ENCODE results near the gene ISL1.

ISL1 gene

GRCh38 chr5:51387884-51388275, 4.6 kb downstream of the ISL1 start:
- no peak for DNase-seq

- DNase-seq = no peak
Measured at GRCh38 chr5:51388488-51389287, 5.4 kb downstream of the ISL1 start.

DNA sequence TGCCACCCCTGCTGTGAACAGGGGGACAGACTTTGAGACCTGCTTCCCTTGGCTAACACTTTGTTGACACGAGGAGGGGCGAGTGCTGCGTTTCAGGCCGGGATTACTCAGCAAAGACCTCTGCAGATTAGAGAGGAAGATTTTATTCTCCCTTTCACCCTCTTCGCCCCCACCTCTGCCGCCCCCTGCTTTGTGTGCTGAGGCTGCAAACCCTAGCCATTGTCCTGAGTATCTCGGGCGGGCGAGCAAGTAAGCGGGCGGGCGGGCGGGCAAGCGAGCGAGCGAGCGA, 6.0 kb downstream of the ISL1 start:
- DNase-seq = no peak

DNA sequence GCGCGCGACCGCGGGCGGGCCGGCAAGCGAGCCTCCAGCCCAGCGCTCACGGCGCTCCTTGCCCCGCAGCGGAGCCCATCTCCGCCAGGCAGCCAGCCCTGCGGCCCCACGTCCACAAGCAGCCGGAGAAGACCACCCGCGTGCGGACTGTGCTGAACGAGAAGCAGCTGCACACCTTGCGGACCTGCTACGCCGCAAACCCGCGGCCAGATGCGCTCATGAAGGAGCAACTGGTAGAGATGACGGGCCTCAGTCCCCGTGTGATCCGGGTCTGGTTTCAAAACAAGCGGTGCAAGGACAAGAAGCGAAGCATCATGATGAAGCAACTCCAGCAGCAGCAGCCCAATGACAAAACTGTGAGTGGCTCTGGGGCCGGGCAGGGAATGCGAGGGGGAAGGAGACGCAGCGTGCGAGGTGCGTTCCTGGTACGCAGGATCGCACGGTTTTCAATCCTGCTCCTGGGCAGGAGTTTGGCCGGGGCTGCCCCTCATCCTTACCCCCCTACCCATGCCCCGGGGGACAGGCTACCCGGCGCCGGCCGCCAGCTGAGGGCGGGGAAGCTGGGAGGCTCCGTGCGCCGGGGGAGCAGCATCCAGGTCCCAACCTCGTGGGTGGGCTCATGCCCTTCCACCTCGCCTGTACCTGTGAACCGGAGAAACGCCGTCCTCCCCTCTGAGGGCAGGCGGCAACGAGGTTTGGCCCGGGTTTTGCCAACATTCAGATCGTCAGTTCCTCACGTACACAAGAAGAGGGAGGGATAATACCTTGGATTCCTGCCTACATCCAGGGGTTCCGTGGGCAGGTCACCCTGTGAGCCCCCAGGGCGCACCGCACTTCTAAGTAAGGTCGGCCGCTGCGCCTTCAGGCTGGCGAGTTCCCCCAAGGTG, 6.6 kb downstream of the ISL1 start:
- DNase-seq = no peak

- no peak for DNase-seq
Measured at GRCh38 chr5:51391175-51391574, 7.9 kb downstream of the ISL1 start.

- no peak for DNase-seq
Measured at GRCh38 chr5:51392689-51393199, 9.5 kb downstream of the ISL1 start.

GRCh38 chr5:51394609-51395008, 11.4 kb downstream of the ISL1 start:
- no peak for DNase-seq

GRCh38 chr5:51395245-51395644, 12.0 kb downstream of the ISL1 start:
- DNase-seq = no peak

GRCh38 chr5:51395666-51396356, 12.6 kb downstream of the ISL1 start:
- DNase-seq = no peak

GRCh38 chr5:51396797-51397196, 13.5 kb downstream of the ISL1 start:
- no peak for DNase-seq

- DNase-seq = no peak
Measured at GRCh38 chr5:51397996-51398395, 14.7 kb downstream of the ISL1 start.

DNA sequence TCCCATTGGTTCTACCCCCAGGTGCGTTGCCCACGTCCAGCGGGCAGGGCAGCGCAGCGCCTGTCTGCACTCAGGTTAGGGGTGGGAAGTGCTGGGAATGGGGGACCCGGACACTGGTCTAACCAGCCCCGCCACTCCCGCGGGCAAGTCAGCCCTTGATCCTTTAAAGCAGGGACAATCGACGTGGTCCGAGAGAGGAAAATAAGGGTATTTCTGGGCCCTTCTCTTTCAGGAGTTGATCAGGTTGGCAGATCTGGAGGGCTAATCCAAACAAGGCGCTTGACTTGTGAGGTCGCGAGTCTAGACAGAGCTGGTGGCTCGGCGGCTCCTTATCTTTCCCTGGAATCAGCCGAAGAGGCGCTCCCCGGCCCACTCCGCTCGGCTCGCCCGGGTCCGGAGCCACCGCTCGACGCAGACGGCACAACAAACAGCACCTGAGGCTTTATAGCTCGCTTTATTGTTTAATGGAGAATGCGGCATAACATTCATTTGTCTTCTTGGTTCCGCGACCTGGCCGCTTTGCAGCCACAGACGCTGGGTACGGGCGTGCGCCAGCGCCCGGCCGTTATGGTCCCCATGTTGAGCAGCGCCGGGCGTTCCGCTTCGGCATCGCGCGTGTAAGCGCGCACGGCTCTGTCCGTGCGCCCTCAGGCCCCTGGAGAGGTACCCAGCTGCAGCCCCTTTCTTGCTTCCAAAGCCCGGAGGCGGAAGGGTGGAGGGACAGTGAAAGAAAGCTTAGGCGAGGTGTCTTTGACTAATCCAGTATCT, 15.8 kb downstream of the ISL1 start:
- DNase-seq = no peak

GRCh38 chr5:51399643-51400006, 16.4 kb downstream of the ISL1 start:
- DNase-seq = no peak

GRCh38 chr5:51404255-51404654, 21.0 kb downstream of the ISL1 start:
- DNase-seq = no peak

DNA sequence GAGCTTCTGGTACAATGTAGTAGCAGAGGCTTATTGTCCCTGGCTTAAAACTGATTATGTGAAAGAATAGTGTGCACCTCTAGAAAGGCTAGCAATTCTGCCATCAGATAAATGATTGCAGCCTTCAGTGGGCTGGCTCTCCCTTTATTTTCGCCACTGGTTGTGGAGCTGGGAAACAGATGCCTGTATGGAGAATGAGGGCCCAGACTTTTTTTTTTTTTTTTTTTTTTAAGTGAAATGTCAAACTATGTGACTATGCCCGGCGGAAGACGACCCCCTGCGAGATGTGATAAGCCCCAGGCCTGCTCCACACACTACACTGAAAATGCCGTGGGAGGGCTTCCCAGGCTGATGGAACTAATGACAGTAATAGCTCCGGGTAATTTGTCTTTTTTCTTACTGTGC, 28.7 kb downstream of the ISL1 start:
- DNase-seq = no peak

GRCh38 chr5:51414516-51414915, 31.3 kb downstream of the ISL1 start:
- no peak for DNase-seq

DNA sequence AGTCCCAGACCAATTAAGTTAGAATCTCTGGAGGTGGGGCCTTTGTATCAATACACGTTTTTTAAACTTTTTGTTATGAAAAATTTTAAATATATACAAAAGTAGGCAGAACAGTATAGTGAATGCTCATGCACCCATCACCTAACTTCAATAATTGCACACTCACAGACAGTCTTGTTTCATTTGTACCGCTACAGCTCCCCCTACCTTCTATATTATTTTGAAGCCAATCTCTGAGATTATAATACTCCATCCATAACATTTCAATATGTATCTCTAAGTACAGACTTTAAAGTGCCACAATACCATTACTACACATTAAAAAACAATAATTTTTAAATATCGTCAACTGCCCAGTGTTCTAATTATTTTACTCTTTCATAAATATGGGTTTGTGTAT, 32.9 kb downstream of the ISL1 start:
- DNase-seq = no peak

- DNase-seq = no peak
Measured at GRCh38 chr5:51433052-51433710, 49.9 kb downstream of the ISL1 start.

- no peak for DNase-seq
Measured at GRCh38 chr5:51439232-51439631, 56.0 kb downstream of the ISL1 start.
